ENCODE data around the gene VWA8.

DNA sequence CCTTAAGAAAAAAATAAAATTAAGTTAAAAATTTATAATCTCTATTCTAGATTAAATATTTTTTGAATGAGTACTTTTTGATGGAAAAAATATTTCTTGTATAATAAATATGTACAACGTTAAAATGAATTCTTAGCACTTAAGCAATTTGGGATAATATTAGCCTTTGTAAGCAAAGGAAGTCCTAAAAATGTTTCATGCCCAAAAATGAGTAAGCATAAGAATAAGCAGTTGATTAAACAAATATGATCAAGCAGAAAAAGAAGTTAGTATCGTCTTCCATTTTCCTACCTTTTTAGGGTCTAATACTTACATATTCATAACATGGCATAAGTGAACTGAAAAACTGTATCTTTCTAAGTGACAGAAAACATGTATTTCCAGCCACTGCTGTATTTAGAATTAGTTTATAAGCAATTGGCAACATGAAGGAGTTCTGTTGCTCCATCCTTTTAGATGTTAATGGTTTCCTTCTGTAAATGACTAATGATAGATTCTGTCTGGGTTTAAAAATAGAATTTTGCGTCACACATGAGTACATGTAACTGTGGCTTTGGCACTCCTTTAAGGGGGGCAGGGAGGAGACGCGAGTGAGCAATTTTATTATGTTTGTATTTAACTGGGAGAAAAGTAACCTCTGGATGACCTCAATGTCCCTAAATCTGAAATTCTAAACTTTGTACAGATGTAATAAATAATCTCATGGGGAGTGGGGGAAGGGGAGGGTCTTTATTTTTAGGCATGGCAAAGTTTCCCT lies 266.2 kb downstream of the VWA8 start:
- no peak for TF ChIP-seq CTCF (conservative IDR thresholded peaks at IDR 0.05)
- TF ChIP-seq ZFX (IDR thresholded peaks at IDR 0.05): no peak

Measured in C4-2B (cell line).